HCT116 (cell line): ENCODE measurements around the gene YY1. TPM values are rescaled to one million over a fixed set of nuclear protein-coding genes. Genes with fewer than 3 reads are reported as not detected.

Experiments used
- ATAC-seq: fragments of 200-7000 bp; cut with Tn5 transposase; 2 replicates; pipeline ENCODE4 v1.9.1; 2020; ENCODE audit warnings: mild to moderate bottlenecking, moderate library complexity
- BruUV-seq: library from RNA; stranded (reverse); fragments of 400-500 nt; replicated peaks from 2 replicates; lab custom pipeline; 2021; lab: Mats Ljungman, UMichigan
- CTCF ChIA-PET: fragments of 300-600 bp; sonication (Branson Sonifier 250); formaldehyde crosslinking; loops from one replicate; lab custom pipeline; 2021; ENCODE audit warnings: antibody characterized with exemption; lab: Charles Lee
- POLR2A ChIA-PET: fragments of 300-600, 350-600 bp; sonication (Branson Sonifier 250); formaldehyde crosslinking; loops from one replicate; lab custom pipeline; 2021; ENCODE audit warnings: antibody characterized with exemption; lab: Charles Lee
- RAD21 ChIA-PET, 2 experiments: fragments of 300-600 bp; sonication (Branson Sonifier 250); formaldehyde crosslinking; loops; one replicate each; lab custom pipeline; 2023; ENCODE audit warnings: low total read pairs in 2 of 2; ENCODE audit not compliant: uncharacterized antibody in 2 of 2, unreplicated experiment in 2 of 2, low non-redundant PET in 1 of 2; lab: Charles Lee
- DNase-seq: peaks from one replicate; pipeline ENCODE4 v3.0.0-alpha.2; 2010; ENCODE audit warnings: low read depth, low spot score
- H2AFZ ChIP-seq: fragments of 200-600 bp; shearing (Covaris generic), sonication (generic); 2 replicates; pipeline ENCODE4 v1.6.1; 2017; ENCODE audit warnings: low read depth, mixed run types, mixed read lengths, antibody characterized with exemption, low read length; ENCODE audit not compliant: poor library complexity, severe bottlenecking
- H3K27ac ChIP-seq: 2 replicates; pipeline ENCODE4 v1.5.1; 2012; ENCODE audit warnings: low read depth, low read length
- H3K27me3 ChIP-seq: fragments of 200-600 bp; sonication (generic); 2 replicates; pipeline ENCODE4 v1.6.1; 2016; ENCODE audit warnings: mixed run types, low read length, mixed read lengths; ENCODE audit not compliant: insufficient read depth
- H3K36me3 ChIP-seq, 2 experiments: fragments of 200-500 bp in 1 of 2; fragments of 200-600 bp in 1 of 2; sonication (Bioruptor generic) in 1 of 2; sonication (generic) in 1 of 2; 2 replicates each; pipeline versions ENCODE4 v1.5.1 to v1.6.1; 2014 to 2016; ENCODE audit warnings: low read length in 2 of 2, inconsistent platforms in 1 of 2, mixed read lengths in 1 of 2, mixed run types in 1 of 2; ENCODE audit not compliant: insufficient read depth in 2 of 2, control insufficient read depth in 1 of 2
- H3K4me1 ChIP-seq, 2 experiments: fragments of 200-600 bp in 1 of 2; sonication (generic) in 1 of 2; 2 replicates each; pipeline versions ENCODE4 v1.5.1 to v1.6.1; 2012 to 2017; ENCODE audit warnings: low read length in 2 of 2, inconsistent platforms in 1 of 2, mild to moderate bottlenecking in 1 of 2, mixed read lengths in 1 of 2, mixed run types in 1 of 2, moderate library complexity in 1 of 2; ENCODE audit not compliant: insufficient read depth in 2 of 2, control insufficient read depth in 1 of 2
- H3K4me2 ChIP-seq: fragments of 200-600 bp; sonication (generic); 2 replicates; pipeline ENCODE4 v1.6.1; 2017; ENCODE audit warnings: mixed run types, low read length, mixed read lengths
- H3K4me3 ChIP-seq, 2 experiments: fragments of 200-600 bp in 1 of 2; sonication (generic) in 1 of 2; replicated peaks in 1 of 2; 2 replicates each; pipeline ENCODE4 v1.5.1; 2011 to 2016; ENCODE audit warnings: low read length in 2 of 2, control low read depth in 1 of 2, low read depth in 1 of 2, mild to moderate bottlenecking in 1 of 2, mixed read lengths in 1 of 2, mixed run types in 1 of 2
- H3K79me2 ChIP-seq: fragments of 200-600 bp; sonication (generic); 2 replicates; pipeline ENCODE4 v1.6.1; 2017; ENCODE audit warnings: mild to moderate bottlenecking, mixed run types, low read length, moderate library complexity, mixed read lengths; ENCODE audit not compliant: insufficient read depth
- H3K9ac ChIP-seq: fragments of 200-600 bp; sonication (generic); 2 replicates; pipeline ENCODE4 v1.6.1; 2016; ENCODE audit warnings: low read length, mixed read lengths
- H3K9me2 ChIP-seq: fragments of 200-600 bp; sonication (generic), shearing (Covaris generic); 2 replicates; pipeline ENCODE4 v1.6.1; 2017; ENCODE audit warnings: mixed run types, mild to moderate bottlenecking, moderate library complexity; ENCODE audit not compliant: insufficient read depth
- H3K9me3 ChIP-seq, 2 experiments: fragments of 200-500 bp in 1 of 2; fragments of 200-600 bp in 1 of 2; sonication (Bioruptor generic) in 1 of 2; sonication (generic) in 1 of 2; 2 replicates each; pipeline ENCODE4 v1.6.1; 2014 to 2017; ENCODE audit warnings: low read length in 2 of 2, mixed read lengths in 2 of 2, inconsistent platforms in 1 of 2, low read depth in 1 of 2, mild to moderate bottlenecking in 1 of 2, mixed run types in 1 of 2, moderate library complexity in 1 of 2; ENCODE audit not compliant: control insufficient read depth in 1 of 2, insufficient read depth in 1 of 2
- H4K20me1 ChIP-seq: fragments of 200-600 bp; sonication (generic), shearing (Covaris generic); 2 replicates; pipeline ENCODE4 v1.6.1; 2017; ENCODE audit warnings: mixed run types, mild to moderate bottlenecking, moderate library complexity; ENCODE audit not compliant: insufficient read depth
- CBX3 ChIP-seq: IDR thresholded peaks from 2 replicates; pipeline ENCODE4 v1.6.1; 2012; ENCODE audit warnings: low read depth
- EGR1 ChIP-seq: IDR thresholded peaks from 2 replicates; pipeline ENCODE4 v1.6.1; 2012; ENCODE audit warnings: low read depth
- EZH2phosphoT487 ChIP-seq: fragments of 200-600 bp; IDR thresholded peaks from 2 replicates; pipeline ENCODE4 v1.6.1; 2018; ENCODE audit warnings: antibody characterized with exemption, borderline replicate concordance
- FOSL1 ChIP-seq: IDR thresholded peaks from 2 replicates; pipeline ENCODE4 v1.6.1; 2012; ENCODE audit warnings: low read depth
- SIN3A ChIP-seq: IDR thresholded peaks from 2 replicates; pipeline ENCODE4 v1.6.1; 2012; ENCODE audit warnings: low read depth
- SP1 ChIP-seq: IDR thresholded peaks from 2 replicates; pipeline ENCODE4 v1.6.1; 2012; ENCODE audit warnings: low read depth
- SRF ChIP-seq: IDR thresholded peaks from 2 replicates; pipeline ENCODE4 v1.6.1; 2012; ENCODE audit warnings: low read depth
- ZFX ChIP-seq: fragments of 450-650 bp; IDR thresholded peaks from 2 replicates; pipeline ENCODE4 v1.6.1; 2017
- intact Hi-C: fragments of 100-400 bp; cut with micrococcal nuclease; formaldehyde crosslinking; loops from 2 replicates; pipeline ENCODE4 v1.10.0; 2022
- total RNA-seq: library from RNA; stranded (reverse); gene quantifications from one replicate; pipeline ENCODE4 v1.2.1, GENCODE V29; 2021; ENCODE audit not compliant: unreplicated experiment
- TF ChIP-seq, protein P1 (sequence below): IDR thresholded peaks from 2 replicates; pipeline ENCODE4 v1.6.1; 2011; ENCODE audit warnings: mild to moderate bottlenecking, low read length, moderate library complexity; ENCODE audit not compliant: insufficient replicate concordance; ENCODE audit errors: extremely low read depth
- TF ChIP-seq, protein P2 (sequence below): IDR thresholded peaks from 2 replicates; pipeline ENCODE4 v1.6.1; 2012; ENCODE audit warnings: low read depth
- TF ChIP-seq, protein P3 (sequence below): IDR thresholded peaks from 2 replicates; pipeline ENCODE4 v1.6.1; 2012

Gene YY1
- total RNA-seq, 1 experiment from 2014 or later = 111 TPM

DNA sequence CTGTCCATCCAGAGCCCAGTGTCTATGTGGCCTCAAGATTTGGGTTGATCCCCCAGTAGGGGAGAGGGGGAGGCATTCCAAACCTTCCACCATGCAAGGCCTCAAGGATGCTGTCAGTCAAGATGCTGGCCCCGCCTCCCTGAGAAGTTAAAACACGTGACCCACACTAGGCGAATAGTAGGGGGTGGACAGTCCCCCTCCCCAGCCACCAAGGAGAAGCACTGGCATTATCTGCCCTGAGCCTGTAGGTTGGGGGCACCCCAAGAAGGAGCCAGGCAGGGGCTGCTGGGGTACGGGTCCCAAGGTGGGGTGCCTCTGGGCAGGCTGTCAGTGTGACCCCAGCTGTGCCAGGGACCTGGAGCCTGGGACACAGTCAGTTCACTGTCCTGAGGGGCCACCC lies 65.0 kb downstream of the YY1 start:
- peaks cover 3% of the 10 kb centered on the region; the same call in 1 of the 2 replicates for H4K20me1 ChIP-seq
- H3K27ac ChIP-seq = peak overlapping the region; percentile 75; the same call in 1 of the 2 replicates
- H3K36me3 ChIP-seq = no peaks in the 10 kb centered on the region
- peak overlapping the region; percentile 96; the same call in 1 of the 2 replicates for H3K4me2 ChIP-seq
- no peaks in the 10 kb centered on the region for H3K9me3 ChIP-seq
- no TSS peak for BruUV-seq
- H3K4me1 ChIP-seq = peaks cover 29 to 37% of the 10 kb centered on the region in 2 experiments
- H3K27me3 ChIP-seq = no peaks in the 10 kb centered on the region
- DNase-seq = no peak
- CTCF ChIA-PET = interaction anchor here (0.9 kb wide), 1 partner anchor 19 kb away, joined by 4 read pairs; no protein-coding TSS in a partner anchor
- H3K4me3 ChIP-seq = no peak overlapping the region
- TF ChIP-seq SP1 (no peak), SIN3A (no peak), ZFX (no peak)
- RAD21 ChIA-PET = no interaction called here
- intact Hi-C loops = loop anchor here (2.0 kb wide), 1 partner anchor 73 kb away; the partner anchor contains the start of gene WDR25
- POLR2A ChIA-PET = no interaction called here
- no peak overlapping the region for H3K9ac ChIP-seq
- no peak overlapping the region for H2AFZ ChIP-seq
- H3K9me2 ChIP-seq = no peaks in the 10 kb centered on the region
- ATAC-seq = no peak
- peaks cover 7% of the 10 kb centered on the region; the same call in 1 of the 2 replicates for H3K79me2 ChIP-seq

DNA sequence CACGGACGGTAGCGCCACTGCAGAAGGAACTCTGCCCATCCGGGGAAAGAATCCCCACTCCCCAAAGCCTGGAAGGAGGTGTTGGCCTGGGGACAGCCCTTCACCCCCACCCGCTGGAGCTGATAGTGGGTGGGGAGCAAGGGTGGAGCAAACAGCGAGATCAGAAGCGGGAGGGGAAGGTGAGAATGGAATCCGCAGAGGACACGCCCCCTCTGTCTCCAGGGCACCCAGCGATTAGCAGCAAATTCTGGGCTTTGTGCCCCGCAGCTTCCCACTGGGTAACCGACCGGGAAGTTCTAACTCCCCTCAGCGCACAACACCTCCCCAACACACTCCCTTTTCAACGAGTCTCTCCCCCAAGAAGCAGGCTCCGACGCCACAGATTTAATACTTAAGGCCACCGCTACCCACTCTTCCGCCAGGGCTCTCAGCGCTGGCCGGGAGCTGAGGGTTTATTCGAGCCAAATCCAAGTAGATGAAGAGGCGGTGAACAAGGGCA lies 65.9 kb downstream of the YY1 start:
- CTCF ChIA-PET = interaction anchor here (0.7 kb wide), 1 partner anchor 19 kb away, joined by 3 read pairs; no protein-coding TSS in a partner anchor
- peak overlapping the region; percentile 75 for H3K27ac ChIP-seq
- H3K9me3 ChIP-seq = no peaks in the 10 kb centered on the region
- intact Hi-C loops = loop anchor here (2.0 kb wide), 1 partner anchor 72 kb away; the partner anchor contains the start of gene WDR25
- TF ChIP-seq, protein P1, sequence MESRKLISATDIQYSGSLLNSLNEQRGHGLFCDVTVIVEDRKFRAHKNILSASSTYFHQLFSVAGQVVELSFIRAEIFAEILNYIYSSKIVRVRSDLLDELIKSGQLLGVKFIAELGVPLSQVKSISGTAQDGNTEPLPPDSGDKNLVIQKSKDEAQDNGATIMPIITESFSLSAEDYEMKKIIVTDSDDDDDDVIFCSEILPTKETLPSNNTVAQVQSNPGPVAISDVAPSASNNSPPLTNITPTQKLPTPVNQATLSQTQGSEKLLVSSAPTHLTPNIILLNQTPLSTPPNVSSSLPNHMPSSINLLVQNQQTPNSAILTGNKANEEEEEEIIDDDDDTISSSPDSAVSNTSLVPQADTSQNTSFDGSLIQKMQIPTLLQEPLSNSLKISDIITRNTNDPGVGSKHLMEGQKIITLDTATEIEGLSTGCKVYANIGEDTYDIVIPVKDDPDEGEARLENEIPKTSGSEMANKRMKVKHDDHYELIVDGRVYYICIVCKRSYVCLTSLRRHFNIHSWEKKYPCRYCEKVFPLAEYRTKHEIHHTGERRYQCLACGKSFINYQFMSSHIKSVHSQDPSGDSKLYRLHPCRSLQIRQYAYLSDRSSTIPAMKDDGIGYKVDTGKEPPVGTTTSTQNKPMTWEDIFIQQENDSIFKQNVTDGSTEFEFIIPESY = no peak
- no peak for TF ChIP-seq SRF
- no peak for TF ChIP-seq EZH2phosphoT487
- TF ChIP-seq FOSL1 = no peak
- TF ChIP-seq, protein P2, sequence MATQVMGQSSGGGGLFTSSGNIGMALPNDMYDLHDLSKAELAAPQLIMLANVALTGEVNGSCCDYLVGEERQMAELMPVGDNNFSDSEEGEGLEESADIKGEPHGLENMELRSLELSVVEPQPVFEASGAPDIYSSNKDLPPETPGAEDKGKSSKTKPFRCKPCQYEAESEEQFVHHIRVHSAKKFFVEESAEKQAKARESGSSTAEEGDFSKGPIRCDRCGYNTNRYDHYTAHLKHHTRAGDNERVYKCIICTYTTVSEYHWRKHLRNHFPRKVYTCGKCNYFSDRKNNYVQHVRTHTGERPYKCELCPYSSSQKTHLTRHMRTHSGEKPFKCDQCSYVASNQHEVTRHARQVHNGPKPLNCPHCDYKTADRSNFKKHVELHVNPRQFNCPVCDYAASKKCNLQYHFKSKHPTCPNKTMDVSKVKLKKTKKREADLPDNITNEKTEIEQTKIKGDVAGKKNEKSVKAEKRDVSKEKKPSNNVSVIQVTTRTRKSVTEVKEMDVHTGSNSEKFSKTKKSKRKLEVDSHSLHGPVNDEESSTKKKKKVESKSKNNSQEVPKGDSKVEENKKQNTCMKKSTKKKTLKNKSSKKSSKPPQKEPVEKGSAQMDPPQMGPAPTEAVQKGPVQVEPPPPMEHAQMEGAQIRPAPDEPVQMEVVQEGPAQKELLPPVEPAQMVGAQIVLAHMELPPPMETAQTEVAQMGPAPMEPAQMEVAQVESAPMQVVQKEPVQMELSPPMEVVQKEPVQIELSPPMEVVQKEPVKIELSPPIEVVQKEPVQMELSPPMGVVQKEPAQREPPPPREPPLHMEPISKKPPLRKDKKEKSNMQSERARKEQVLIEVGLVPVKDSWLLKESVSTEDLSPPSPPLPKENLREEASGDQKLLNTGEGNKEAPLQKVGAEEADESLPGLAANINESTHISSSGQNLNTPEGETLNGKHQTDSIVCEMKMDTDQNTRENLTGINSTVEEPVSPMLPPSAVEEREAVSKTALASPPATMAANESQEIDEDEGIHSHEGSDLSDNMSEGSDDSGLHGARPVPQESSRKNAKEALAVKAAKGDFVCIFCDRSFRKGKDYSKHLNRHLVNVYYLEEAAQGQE = no peak
- TF ChIP-seq CBX3 = no peak
- TF ChIP-seq, protein P3, sequence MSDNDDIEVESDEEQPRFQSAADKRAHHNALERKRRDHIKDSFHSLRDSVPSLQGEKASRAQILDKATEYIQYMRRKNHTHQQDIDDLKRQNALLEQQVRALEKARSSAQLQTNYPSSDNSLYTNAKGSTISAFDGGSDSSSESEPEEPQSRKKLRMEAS = no peak
- TF ChIP-seq EGR1 = no peak
- TF ChIP-seq, all 23 proteins: peak for 0
- Histone ChIP-seq H3K4me2 (peak overlapping the region; percentile 96), H4K20me1 (peaks cover 3% of the 10 kb centered on the region; the same call in 1 of the 2 replicates), H3K4me1 (peaks cover 29 to 37% of the 10 kb centered on the region in 2 experiments), H3K36me3 (no peaks in the 10 kb centered on the region), H2AFZ (no peak overlapping the region), H3K79me2 (peaks cover 7% of the 10 kb centered on the region; the same call in 1 of the 2 replicates), H3K9me2 (no peaks in the 10 kb centered on the region), H3K9ac (peak overlapping the region; percentile 73), H3K4me3 (peak overlapping the region; percentile 69 to 72), H3K27me3 (no peaks in the 10 kb centered on the region)
- POLR2A ChIA-PET = no interaction called here
- RAD21 ChIA-PET = no interaction called here
- DNase-seq = no peak
- BruUV-seq = TSS peak; percentile 41
- peak; percentile 39 for ATAC-seq
